NK-92 treated with Interleukin-12 subunit alpha and Interleukin-12 subunit beta, amount 100 ng/mL, for 24 hours (cell line): ENCODE results near the gene BCAM.
A peak's percentile ranks its signal among the peaks of the same experiment; 100 is the strongest.
"Not testable (repeated sequence)": the region's sequence is repeated elsewhere in the genome, so short reads cannot be mapped to it uniquely, and the experiment has no call there.

Experiments
- DNase-seq: peaks from one replicate; lab custom pipeline; 2025; lab: John Stamatoyannopoulos, UW

The BCAM gene

DNA sequence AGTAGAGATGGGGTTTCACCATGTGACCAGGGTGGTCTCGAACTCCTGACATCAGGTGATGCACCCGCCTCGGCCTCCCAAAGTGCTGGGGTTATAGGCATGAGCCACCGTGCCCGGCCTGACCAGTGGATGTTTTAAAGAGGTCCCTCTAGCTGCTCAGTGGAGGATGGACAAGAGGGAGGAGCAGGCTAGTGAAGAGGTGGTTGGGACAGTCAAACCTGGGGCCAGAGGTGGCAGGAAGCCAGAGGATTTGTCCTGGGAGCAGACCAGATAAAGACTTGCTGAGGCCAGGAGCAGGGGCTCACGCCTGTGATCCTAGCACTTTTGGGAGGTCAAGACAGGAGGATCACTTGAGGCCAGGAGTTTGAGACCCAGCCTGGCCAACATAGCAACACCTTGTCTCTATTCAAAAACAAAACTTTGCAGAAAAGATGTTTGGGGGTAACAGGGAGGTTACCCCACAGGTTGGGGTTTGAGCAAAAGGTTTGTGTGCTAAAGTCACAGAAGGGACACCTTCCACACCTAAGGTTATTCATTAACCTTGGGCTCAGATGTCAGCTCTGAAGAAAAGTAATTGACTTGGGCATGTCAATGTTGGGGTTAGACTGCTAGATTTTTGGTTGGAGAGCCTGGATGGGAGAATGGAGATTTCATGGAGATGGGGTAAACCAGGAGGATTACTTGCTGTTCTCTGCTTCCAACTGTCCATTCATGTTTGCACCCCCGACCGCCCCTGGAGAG lies 9.0 kb downstream of the BCAM start:
- no peak for DNase-seq

DNA sequence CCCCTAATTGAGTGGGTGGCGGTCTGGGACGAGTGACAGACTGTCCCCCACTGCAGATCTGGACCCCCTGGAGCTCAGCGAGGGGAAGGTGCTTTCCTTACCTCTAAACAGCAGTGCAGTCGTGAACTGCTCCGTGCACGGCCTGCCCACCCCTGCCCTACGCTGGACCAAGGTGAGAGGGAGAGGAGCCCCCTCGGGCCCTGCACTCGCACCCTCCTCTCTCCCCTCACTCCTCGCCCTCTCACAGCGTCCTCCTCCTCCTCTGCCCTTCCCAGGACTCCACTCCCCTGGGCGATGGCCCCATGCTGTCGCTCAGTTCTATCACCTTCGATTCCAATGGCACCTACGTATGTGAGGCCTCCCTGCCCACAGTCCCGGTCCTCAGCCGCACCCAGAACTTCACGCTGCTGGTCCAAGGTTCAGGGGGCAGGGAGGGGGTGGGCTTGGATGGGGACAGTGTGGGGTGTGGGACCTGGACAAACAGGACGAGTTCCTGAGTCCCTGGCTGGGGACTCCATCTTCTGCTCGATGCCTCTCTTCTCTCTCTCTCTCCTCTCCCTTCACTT lies 9.6 kb downstream of the BCAM start:
- DNase-seq: no peak

DNA sequence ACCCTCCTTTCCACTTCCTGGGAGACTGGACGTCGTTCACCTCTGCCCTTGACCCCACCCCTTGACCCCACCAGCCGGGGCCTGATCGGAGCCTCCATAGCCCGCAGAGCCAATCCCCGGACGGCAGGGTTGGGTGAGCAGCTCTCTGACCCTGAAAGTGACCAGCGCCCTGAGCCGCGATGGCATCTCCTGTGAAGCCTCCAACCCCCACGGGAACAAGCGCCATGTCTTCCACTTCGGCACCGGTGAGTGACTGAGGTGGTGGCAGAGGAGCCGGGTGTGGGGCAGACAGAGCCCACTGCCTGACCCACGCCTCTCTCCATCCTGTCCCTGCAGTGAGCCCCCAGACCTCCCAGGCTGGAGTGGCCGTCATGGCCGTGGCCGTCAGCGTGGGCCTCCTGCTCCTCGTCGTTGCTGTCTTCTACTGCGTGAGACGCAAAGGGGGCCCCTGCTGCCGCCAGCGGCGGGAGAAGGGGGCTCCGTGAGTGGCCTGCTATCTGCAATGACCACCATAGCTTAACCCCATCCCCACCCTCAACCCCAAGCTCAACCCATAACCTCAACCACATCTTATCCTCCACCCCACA lies 10.4 kb downstream of the BCAM start:
- no peak for DNase-seq

DNA sequence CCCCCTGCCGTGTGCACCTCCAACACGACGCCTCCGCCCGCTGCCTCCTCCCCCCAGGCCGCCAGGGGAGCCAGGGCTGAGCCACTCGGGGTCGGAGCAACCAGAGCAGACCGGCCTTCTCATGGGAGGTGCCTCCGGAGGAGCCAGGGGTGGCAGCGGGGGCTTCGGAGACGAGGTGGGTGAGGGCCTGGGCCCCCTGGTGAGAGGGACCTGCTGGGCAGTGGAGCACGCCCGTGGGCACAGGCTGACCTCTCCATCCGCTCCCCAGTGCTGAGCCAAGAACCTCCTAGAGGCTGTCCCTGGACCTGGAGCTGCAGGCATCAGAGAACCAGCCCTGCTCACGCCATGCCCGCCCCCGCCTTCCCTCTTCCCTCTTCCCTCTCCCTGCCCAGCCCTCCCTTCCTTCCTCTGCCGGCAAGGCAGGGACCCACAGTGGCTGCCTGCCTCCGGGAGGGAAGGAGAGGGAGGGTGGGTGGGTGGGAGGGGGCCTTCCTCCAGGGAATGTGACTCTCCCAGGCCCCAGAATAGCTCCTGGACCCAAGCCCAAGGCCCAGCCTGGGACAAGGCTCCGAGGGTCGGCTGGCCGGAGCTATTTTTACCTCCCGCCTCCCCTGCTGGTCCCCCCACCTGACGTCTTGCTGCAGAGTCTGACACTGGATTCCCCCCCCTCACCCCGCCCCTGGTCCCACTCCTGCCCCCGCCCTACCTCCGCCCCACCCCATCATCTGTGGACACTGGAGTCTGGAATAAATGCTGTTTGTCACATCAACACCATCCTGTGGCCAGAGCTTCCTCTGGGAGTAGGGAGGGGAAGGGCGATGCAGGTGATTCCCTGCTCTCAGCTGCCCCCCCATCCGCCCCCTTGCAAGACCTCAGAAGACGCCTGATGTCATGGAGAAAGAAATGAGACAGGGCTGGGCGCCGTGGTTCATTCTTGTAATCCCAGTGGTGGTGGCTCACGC lies 12.0 kb downstream of the BCAM start:
- DNase-seq: no peak

DNA sequence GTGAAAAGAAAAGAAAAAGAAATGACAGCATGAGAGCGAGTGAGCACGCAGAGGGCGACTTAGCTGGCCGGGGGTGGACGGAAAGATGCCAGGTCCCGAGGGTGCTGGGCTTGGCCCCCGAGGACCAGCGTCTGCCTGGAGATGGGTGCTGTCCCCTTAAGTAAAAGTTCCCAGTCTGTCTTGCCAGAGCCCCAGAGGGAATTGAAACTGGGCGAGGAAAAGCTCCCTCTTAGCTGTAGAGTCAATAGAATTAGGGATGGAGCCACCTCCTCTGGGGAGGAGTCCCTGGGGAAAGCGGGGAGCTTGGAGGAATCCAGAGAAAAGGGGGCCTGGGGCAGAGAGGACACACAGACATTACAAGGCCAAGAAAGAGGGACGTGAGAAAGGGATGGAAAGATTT lies 13.3 kb downstream of the BCAM start:
- DNase-seq: no peak

DNA sequence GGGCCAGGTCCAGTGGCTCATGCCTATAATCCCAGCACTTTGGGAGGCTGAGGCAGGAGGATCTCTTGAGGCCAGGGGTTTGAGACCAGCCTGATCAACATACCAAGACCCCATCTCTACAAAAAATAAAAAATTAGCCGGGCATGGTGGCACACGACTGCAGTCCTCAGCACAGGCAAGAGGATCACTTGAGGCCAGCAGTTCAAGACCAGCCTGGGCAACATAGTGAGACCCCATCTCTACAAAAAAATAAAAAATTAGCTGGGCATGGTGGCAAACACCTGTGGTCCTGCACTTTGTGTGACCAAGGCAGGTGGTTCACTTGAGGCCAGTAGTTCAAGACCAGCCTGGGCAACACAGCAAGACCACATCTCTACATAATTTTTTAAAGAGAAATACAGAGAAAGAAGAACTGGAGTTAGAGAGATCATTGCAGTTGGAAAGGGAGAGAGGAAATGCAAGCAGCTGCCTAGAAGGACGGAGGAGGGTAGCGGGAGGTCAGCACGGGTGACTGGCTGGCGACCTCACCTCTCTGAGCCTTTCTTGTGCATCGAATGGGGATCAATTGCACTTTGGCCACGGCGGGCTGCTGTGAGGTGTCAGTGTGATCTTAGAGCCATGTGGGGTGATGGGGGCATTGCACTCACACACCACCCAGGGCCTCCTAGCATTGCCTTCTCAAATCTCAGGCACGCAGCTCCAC lies 13.9 kb downstream of the BCAM start:
- DNase-seq: no peak

DNA sequence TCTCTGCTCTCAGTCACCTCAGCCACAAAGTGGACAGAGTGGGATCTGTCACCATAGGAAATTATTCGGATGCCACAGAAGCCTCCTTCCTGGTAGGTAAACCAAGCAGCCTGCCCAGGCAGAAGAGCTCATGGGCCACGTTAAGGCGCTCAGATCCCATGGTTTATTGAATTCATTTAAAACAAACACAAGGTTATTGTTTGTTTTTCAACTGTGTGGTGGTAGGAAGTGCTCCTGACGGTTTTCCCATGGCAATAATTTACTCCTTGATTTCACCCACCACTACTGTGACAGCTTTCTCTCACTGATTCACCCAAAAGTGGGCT lies 14.4 kb downstream of the BCAM start:
- no peak for DNase-seq

DNA sequence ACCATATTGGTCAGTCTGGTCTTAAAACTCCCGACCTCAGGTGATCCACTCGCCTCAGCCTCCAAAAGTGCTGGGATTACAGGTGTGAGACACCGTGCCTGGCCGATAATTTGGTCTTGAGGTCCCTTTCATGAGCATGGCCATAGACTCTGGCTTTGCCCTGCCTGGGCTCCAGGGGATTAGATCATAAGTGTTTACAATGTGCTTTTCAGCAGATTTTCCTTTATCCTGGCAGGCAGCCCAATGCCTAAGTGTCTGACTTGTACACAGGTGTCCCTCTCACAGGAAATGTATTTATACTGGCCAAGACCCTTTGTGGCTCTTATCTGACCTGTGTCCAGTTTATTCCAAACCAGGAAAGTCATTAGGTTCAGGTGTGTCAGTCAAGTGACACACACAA lies 15.9 kb downstream of the BCAM start:
- DNase-seq: no peak

DNA sequence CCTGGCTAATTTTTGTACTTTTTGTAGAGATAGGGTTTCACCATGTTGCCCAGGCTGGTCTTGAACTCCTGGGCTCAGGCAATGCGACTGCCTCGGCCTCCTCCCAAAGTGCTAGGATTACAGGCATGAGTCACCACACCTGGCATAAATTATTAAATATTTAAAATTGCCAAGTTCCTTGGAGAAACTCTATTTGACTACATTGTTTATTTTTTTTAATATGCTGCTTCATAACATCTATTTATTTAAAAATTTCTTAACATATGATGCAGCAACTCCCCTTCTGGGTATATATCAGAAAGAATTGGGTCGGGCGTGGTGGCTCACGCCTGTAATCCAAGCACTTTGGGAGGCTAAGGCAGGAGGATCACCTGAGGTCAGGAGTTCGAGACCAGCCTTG lies 24.0 kb downstream of the BCAM start:
- DNase-seq: not testable (repeated sequence)

DNA sequence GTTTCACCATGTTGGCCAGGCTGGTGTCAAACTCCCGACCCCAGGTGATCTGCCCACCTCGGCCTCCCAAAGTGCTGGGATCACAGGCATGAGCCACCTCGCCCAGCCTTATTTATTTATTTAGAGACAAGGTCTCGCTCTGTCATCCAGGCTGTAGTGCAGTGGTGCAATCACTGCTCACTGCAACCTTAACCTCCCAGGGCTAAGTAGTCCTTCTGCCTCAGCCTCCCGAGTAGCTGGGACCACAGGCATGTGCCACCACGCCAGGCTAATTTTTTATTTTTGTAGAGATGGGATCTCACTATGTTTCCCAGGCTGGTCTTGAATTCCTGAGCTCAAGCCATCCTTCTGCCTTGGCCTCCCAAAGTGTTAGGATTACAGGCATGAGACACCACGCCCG lies 25.5 kb downstream of the BCAM start:
- DNase-seq: not testable (repeated sequence)

DNA sequence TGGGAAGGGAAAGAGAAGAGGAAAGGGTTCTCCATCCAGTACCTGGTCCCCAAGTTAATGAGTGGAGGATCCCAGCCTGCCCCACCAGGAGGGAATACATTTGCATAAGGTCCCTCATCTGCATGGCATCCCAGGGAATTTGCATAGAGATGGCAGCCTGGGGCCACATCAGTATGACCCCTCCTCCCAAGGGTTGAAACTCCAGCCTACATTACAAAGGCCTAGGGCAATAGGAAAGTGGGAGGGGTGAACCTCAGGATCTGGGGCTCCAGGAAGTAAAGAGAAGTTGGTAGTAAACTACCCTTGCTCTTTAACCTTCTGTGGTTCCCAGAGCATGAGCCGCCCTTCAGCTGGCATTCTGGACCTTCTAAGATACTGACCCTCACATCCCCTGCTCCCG lies 30.4 kb downstream of the BCAM start:
- DNase-seq: no peak

DNA sequence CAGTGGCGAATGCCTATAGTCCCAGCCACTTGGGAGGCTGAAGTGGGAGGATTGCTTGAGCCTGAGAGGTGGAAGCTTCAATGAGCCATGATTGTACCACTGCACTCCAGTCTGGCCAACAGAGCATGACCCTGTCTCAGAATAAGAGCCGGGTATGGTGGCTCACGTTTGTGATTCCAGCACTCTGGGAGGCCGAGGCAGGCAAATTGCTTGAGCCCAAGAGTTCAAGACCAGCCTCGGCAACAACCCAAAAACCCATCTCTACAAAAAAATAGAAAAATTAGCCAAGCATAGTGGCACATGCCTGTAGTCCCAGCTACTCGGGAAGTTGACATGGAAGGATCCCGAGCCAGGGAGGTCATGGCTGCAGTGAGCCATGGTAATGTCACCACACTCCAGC lies 31.9 kb downstream of the BCAM start:
- DNase-seq: no peak

DNA sequence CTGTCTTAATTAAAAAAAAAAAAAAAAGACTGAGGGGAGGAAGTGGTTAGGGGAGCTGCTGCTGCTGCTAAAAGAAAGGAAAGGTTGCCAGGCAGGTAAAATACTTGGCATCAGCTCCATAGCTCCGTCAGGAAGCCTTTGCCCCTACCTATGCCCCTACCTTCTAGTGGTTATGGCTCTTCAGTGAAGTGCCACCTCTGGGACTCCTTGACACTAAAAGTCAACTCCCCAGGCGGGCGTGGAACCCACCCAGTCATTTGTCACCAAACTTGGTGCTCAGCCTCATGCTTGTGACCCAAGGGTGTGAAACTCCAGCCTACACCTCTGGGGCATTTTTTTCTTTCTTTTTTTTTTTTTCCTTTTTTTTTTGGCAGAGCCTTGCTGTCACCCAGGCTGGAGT lies 32.3 kb downstream of the BCAM start:
- no peak for DNase-seq

DNA sequence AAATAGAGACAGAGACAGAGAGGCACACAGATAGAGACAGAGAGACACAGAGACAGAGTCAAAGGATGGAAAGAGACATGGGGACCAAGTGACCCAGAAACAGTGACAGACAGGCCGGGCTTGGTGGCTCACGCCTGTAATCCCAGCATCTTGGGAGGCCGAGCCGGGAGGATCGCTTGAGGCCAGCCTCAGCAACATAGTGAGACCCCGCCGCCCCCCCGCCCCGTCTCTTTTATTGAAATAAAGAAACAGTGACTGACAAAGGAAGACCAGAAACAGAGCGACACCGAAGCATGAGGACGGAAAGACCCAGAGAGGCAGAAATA lies 36.3 kb downstream of the BCAM start:
- no peak for DNase-seq

DNA sequence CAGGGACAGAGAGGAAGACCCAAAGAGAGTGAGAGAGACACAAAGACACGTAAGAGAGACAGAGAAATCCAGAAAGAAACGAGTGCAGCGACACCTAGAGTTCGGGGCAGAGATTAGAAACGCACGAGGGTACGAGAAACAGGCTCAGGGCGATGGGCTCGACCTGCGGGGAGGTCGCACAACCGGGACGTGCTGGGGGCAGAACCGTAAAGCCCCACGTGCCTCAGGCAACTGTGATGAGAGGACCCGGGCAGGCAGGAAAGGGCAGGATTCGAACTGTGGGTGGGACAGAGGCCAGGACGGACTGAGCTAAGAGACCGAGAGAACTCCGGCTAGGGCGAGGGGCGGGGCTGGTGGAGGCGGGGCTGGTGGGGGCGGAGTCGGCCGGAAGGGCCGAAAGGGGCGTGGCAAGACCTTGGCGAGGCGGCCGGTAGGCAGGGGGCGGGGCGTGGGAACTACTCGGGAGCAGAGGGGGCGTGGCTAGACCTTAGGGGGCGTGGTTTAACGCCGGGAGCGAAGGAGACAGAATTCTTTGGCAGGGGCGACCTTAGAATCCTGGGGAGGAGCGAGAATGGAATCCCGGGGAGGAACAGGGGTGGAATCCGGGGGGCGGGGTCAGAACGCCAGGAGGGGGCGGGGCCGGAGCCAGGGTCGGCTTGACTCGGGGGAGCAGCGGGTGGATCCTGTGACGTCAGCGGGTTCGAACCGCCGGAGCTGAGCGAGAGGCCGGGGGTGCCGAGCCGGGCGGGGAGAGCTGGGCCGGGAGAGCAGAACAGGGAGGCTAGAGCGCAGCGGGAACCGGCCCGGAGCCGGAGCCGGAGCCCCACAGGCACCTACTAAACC lies 36.9 kb downstream of the BCAM start, which contains the start of gene NECTIN2:
NECTIN2 (plus strand) TSS at position 686 of the 843 bp plus-strand sequence. CDS start 229 bp downstream, outside the sequence.
- DNase-seq: peak; percentile 68

DNA sequence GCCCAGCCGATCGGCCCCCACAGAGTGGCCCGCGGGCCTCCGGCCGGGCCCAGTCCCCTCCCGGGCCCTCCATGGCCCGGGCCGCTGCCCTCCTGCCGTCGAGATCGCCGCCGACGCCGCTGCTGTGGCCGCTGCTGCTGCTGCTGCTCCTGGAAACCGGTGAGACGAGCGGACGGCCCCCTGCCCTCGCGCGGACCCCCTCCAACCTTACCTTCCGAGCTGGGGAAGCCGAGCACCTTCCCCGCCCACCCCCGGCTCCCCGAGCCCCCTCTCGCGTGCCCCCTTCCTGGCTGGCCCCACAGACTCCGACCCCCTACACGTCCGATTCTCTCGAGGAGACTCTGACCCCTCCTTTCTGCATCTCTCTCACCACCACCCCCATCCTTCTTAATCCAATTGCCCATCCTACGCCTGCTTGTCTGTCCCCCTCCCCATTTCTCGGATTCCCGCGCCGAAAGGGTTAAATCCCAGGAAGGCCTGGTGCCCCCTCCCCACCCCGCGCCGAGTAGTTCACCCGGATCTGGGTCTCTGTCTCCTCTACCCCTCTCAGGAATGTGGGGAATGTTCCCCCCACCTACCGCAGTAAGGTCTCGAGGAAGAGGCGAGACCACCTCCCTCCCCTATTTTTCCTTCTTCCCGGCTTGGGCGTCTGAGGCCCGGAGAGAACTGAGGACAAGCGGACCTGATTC lies 37.7 kb downstream of the BCAM start:
- DNase-seq: no peak

DNA sequence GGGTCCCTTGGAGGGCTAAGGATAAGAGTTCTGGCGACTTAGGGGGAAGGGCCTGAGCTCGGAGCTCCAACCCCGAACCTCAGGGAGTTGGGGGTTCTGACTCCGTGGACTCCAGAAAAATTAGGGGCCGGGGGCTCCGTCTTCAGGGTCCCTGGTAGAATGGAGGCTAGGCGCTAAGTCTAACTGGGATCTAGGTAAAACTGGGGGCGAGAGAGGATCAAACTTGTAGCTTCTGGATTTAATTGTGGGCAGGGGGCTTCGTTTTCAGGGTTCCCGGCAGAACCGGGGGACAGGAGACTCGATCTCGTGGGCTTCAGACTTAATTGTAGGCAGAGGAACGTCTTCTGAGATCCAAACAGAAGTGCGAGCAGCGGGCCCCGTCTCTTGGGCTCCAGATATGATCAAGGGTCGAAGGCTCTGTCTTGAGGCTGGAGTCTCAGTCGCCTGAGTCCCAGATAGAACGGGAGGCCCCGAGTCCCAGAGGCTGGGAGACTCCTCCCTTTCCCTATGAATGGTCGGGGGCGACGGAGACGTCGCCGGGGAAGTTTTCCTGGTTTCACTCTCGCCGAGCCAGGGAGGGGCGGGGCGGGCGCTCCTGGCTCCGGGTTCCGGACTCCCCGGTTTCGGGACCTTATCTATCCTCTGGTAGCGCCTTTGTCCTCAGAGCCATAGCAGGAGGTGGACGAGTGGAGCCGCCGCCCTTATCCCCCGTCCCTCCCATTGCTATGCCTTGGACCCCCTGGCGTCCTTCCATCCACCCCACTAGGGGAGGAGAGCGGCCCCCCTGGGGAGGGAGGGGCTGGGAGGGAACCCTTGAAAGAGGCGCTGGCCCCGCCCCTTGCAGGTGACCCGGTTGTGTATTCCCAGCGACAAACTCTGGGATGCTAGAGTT lies 38.5 kb downstream of the BCAM start:
- DNase-seq: no peak

DNA sequence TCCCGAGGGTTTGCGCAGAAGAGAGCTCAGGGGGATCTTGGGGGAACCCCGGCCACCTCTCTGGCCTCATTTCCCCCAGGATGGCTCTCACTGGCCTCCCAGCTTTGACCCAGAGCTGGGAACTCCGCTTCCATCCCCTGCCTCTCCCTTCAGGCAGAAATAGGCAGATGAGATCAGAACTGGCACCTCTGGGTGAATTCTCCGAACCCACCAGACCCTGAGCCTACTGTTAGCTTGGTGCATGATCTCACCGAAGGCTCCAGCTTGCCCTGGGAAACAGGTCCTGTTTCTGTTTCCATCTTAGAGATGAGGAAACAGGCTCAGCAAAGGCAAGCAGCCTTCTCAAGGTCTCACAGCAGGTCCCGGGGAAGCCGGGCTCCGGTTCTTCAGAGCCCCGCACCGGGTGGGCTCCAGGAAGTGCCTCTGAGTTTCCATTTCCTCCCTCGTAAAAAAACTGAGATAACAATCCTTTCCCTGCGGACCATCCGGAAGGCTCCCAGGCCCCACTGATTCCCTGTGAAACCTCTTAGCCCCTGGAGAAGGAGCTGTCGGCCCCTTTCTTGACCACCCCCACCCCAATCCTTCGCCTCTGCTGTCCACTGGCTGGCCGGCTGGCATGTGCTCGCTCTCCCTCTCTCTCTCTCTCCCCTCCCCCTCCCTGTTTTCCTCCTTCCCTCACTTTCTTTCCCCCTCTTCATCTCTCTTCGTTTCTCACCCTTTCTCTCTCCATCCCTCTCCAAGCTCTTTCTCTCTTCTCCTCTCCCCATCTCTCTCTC lies 39.3 kb downstream of the BCAM start:
- DNase-seq: no peak
